ENCODE data around the gene MCCD1.
A peak's percentile ranks its signal among the peaks of the same experiment; 100 is the strongest.

MCCD1 gene

GRCh38 chr6:31559958-31560696 lies 31.4 kb downstream of the MCCD1 start:
- Histone ChIP-seq H3K4me3 (IDR thresholded peaks at IDR 0.05; ENCODE audit: insufficient read depth, low read depth, low read length) (no peak overlapping the region), H3K4me2 (no peak overlapping the region)
- TF ChIP-seq CTCF (conservative IDR thresholded peaks at IDR 0.05; ENCODE audit: low read depth, low read length): no peak

GRCh38 chr6:31560697-31561058 lies 31.9 kb downstream of the MCCD1 start:
- H2AFZ ChIP-seq (ENCODE audit: low read depth): no peak overlapping the region
- no peak overlapping the region for H3K4me2 ChIP-seq
- no peaks in the 10 kb centered on the region for H4K20me1 ChIP-seq (ENCODE audit: insufficient read depth)
- no peak overlapping the region for H3K4me3 ChIP-seq (IDR thresholded peaks at IDR 0.05; ENCODE audit: insufficient read depth, low read depth, low read length)
- no peaks in the 10 kb centered on the region for H3K36me3 ChIP-seq (ENCODE audit: insufficient read depth)
- no peaks in the 10 kb centered on the region for H3K79me2 ChIP-seq (ENCODE audit: insufficient read depth, low read depth)
- no peak for TF ChIP-seq CTCF (conservative IDR thresholded peaks at IDR 0.05; ENCODE audit: low read depth, low read length)
- H3K27me3 ChIP-seq (ENCODE audit: insufficient read depth, low read depth): peaks cover 13% of the 10 kb centered on the region
- no peak overlapping the region for H3K9ac ChIP-seq
- H3K4me1 ChIP-seq (ENCODE audit: low read depth, poor library complexity, severe bottlenecking): peaks cover 17% of the 10 kb centered on the region
- H3K27ac ChIP-seq: no peak overlapping the region

More at GRCh38 chr6:31559958-31560696, 31.4 kb downstream of the MCCD1 start:
- Histone ChIP-seq H3K4me1 (ENCODE audit: low read depth, poor library complexity, severe bottlenecking) (peaks cover 17% of the 10 kb centered on the region), H3K9ac (no peak overlapping the region), H4K20me1 (ENCODE audit: insufficient read depth) (no peaks in the 10 kb centered on the region), H3K79me2 (ENCODE audit: insufficient read depth, low read depth) (no peaks in the 10 kb centered on the region), H3K27ac (no peak overlapping the region), H3K27me3 (ENCODE audit: insufficient read depth, low read depth) (peaks cover 11% of the 10 kb centered on the region), H3K36me3 (ENCODE audit: insufficient read depth) (no peaks in the 10 kb centered on the region), H2AFZ (ENCODE audit: low read depth) (no peak overlapping the region)

- H3K27ac ChIP-seq: peak overlapping the region; percentile 21; the same call in 1 of the 2 replicates
- no peak for TF ChIP-seq CTCF (conservative IDR thresholded peaks at IDR 0.05; ENCODE audit: low read depth, low read length)
- no peak overlapping the region for H3K9ac ChIP-seq
- peak overlapping the region; percentile 69 for H3K4me2 ChIP-seq
- H2AFZ ChIP-seq (ENCODE audit: low read depth): no peak overlapping the region
- peaks cover 45% of the 10 kb centered on the region for H3K27me3 ChIP-seq (ENCODE audit: insufficient read depth, low read depth)
- no peak overlapping the region for H3K4me3 ChIP-seq (IDR thresholded peaks at IDR 0.05; ENCODE audit: insufficient read depth, low read depth, low read length)
- peaks cover 54% of the 10 kb centered on the region for H3K4me1 ChIP-seq (ENCODE audit: low read depth, poor library complexity, severe bottlenecking)
- H3K36me3 ChIP-seq (ENCODE audit: insufficient read depth): no peaks in the 10 kb centered on the region
- no peaks in the 10 kb centered on the region for H3K79me2 ChIP-seq (ENCODE audit: insufficient read depth, low read depth)
- no peaks in the 10 kb centered on the region for H4K20me1 ChIP-seq (ENCODE audit: insufficient read depth)
Observed at GRCh38 chr6:31567531-31568370, 39.0 kb downstream of the MCCD1 start.

- H2AFZ ChIP-seq (ENCODE audit: low read depth): no peak overlapping the region
- H3K4me2 ChIP-seq: peak overlapping the region; percentile 86
- peaks cover 54% of the 10 kb centered on the region for H3K4me1 ChIP-seq (ENCODE audit: low read depth, poor library complexity, severe bottlenecking)
- H3K9ac ChIP-seq: no peak overlapping the region
- H3K4me3 ChIP-seq (IDR thresholded peaks at IDR 0.05; ENCODE audit: insufficient read depth, low read depth, low read length): no peak overlapping the region
- H4K20me1 ChIP-seq (ENCODE audit: insufficient read depth): no peaks in the 10 kb centered on the region
- TF ChIP-seq CTCF (conservative IDR thresholded peaks at IDR 0.05; ENCODE audit: low read depth, low read length): no peak
- no peaks in the 10 kb centered on the region for H3K36me3 ChIP-seq (ENCODE audit: insufficient read depth)
- H3K27ac ChIP-seq: peak overlapping the region; percentile 21; the same call in 1 of the 2 replicates
- H3K79me2 ChIP-seq (ENCODE audit: insufficient read depth, low read depth): no peaks in the 10 kb centered on the region
- peaks cover 44% of the 10 kb centered on the region for H3K27me3 ChIP-seq (ENCODE audit: insufficient read depth, low read depth)
Observed at GRCh38 chr6:31568537-31568961, 39.8 kb downstream of the MCCD1 start.
